ENCODE data around the gene MLXIP.

MLXIP gene

GRCh38 chr12:122072031-122072970 is 6.3 kb upstream of the MLXIP start:
- Histone ChIP-seq H3K4me2 (ENCODE audit: low read depth, low read length, poor library complexity, severe bottlenecking) (no peak overlapping the region), H3K36me3 (ENCODE audit: insufficient read depth, low read length) (no peaks in the 10 kb centered on the region), H3K4me1 (ENCODE audit: insufficient read depth, low read length, poor library complexity, severe bottlenecking) (peaks cover 14% of the 10 kb centered on the region)

GRCh38 chr12:122073815-122074214 is 4.7 kb upstream of the MLXIP start:
- Histone ChIP-seq H3F3A (ENCODE audit: low read depth) (no peaks in the 10 kb centered on the region), H2AFZ (ENCODE audit: low read length) (no peak overlapping the region), H3K4me3 (ENCODE audit: low read length, poor library complexity, severe bottlenecking) (no peak overlapping the region), H3K9me3 (ENCODE audit: insufficient read depth, low read depth, low read length) (no peaks in the 10 kb centered on the region), H3K36me3 (ENCODE audit: insufficient read depth, low read length) (no peaks in the 10 kb centered on the region), H3K4me1 (ENCODE audit: insufficient read depth, low read length, poor library complexity, severe bottlenecking) (peaks cover 5% of the 10 kb centered on the region), H3K27me3 (ENCODE audit: insufficient read depth, low read length, poor library complexity, severe bottlenecking) (no peaks in the 10 kb centered on the region), H4K20me1 (ENCODE audit: insufficient read depth, low read length, poor library complexity, severe bottlenecking) (no peaks in the 10 kb centered on the region), H3K79me2 (ENCODE audit: insufficient read depth, low read length) (peaks cover under 1% of the 10 kb centered on the region; the same call in 1 of the 2 replicates), H3K4me2 (ENCODE audit: low read depth, low read length, poor library complexity, severe bottlenecking) (no peak overlapping the region), H3K9ac (ENCODE audit: low read depth, low read length, poor library complexity, severe bottlenecking) (no peak overlapping the region), H3K9me2 (replicated peaks; ENCODE audit: low read depth, low read length) (no peaks in the 10 kb centered on the region)
- TF ChIP-seq CTCF (conservative IDR thresholded peaks at IDR 0.05; ENCODE audit: low read length) = no peak
- TF ChIP-seq EZH2phosphoT487 (IDR thresholded peaks at IDR 0.05; ENCODE audit: borderline replicate concordance) = no peak

More at GRCh38 chr12:122072031-122072970, 6.3 kb upstream of the MLXIP start:
- H3K9me3 ChIP-seq (ENCODE audit: insufficient read depth, low read depth, low read length) = no peaks in the 10 kb centered on the region
- TF ChIP-seq CTCF (conservative IDR thresholded peaks at IDR 0.05; ENCODE audit: low read length) (no peak), EZH2phosphoT487 (IDR thresholded peaks at IDR 0.05; ENCODE audit: borderline replicate concordance) (no peak)
- H2AFZ ChIP-seq (ENCODE audit: low read length) = no peak overlapping the region
- H3K4me3 ChIP-seq (ENCODE audit: low read length, poor library complexity, severe bottlenecking) = no peak overlapping the region
- no peaks in the 10 kb centered on the region for H3K9me2 ChIP-seq (replicated peaks; ENCODE audit: low read depth, low read length)
- peaks cover 4% of the 10 kb centered on the region; the same call in 1 of the 2 replicates for H3K79me2 ChIP-seq (ENCODE audit: insufficient read depth, low read length)
- no peaks in the 10 kb centered on the region for H4K20me1 ChIP-seq (ENCODE audit: insufficient read depth, low read length, poor library complexity, severe bottlenecking)
- peaks cover 8% of the 10 kb centered on the region; the same call in 1 of the 2 replicates for H3F3A ChIP-seq (ENCODE audit: low read depth)
- no peak overlapping the region for H3K9ac ChIP-seq (ENCODE audit: low read depth, low read length, poor library complexity, severe bottlenecking)
- no peaks in the 10 kb centered on the region for H3K27me3 ChIP-seq (ENCODE audit: insufficient read depth, low read length, poor library complexity, severe bottlenecking)

- Histone ChIP-seq H3K9me3 (ENCODE audit: insufficient read depth, low read depth, low read length) (no peaks in the 10 kb centered on the region), H4K20me1 (ENCODE audit: insufficient read depth, low read length, poor library complexity, severe bottlenecking) (peaks cover 25% of the 10 kb centered on the region), H3K27me3 (ENCODE audit: insufficient read depth, low read length, poor library complexity, severe bottlenecking) (no peaks in the 10 kb centered on the region), H3K4me3 (ENCODE audit: low read length, poor library complexity, severe bottlenecking) (no peak overlapping the region), H3K36me3 (ENCODE audit: insufficient read depth, low read length) (no peaks in the 10 kb centered on the region), H3K9me2 (replicated peaks; ENCODE audit: low read depth, low read length) (no peaks in the 10 kb centered on the region), H2AFZ (ENCODE audit: low read length) (no peak overlapping the region), H3K4me2 (ENCODE audit: low read depth, low read length, poor library complexity, severe bottlenecking) (no peak overlapping the region), H3K9ac (ENCODE audit: low read depth, low read length, poor library complexity, severe bottlenecking) (no peak overlapping the region), H3K4me1 (ENCODE audit: insufficient read depth, low read length, poor library complexity, severe bottlenecking) (peaks cover 25% of the 10 kb centered on the region), H3K79me2 (ENCODE audit: insufficient read depth, low read length) (peaks cover 31% of the 10 kb centered on the region), H3F3A (ENCODE audit: low read depth) (peaks cover 1% of the 10 kb centered on the region; the same call in 1 of the 2 replicates)
- TF ChIP-seq CTCF (conservative IDR thresholded peaks at IDR 0.05; ENCODE audit: low read length) (no peak), EZH2phosphoT487 (IDR thresholded peaks at IDR 0.05; ENCODE audit: borderline replicate concordance) (no peak)
These were observed 1.6 kb upstream of the MLXIP start for GRCh38 chr12:122076743-122077495.

Measured in Loucy (cell line).